Muscle layer of duodenum (tissue), 2 donors: ENCODE data around the gene SNTG2.

Experiments used
- H3K27ac ChIP-seq: one replicate; pipeline ENCODE4 v1.7.0; 2013; ENCODE audit warnings: mild to moderate bottlenecking, low read length
- H3K27me3 ChIP-seq: one replicate; pipeline ENCODE4 v1.7.0; 2013; ENCODE audit warnings: low read depth, mild to moderate bottlenecking, control low read depth, low read length
- H3K36me3 ChIP-seq, 2 donors: one replicate each; pipeline ENCODE4 v1.7.0; 2013; ENCODE audit warnings: low read length in 2 of 2, control low read depth in 1 of 2, mild to moderate bottlenecking in 1 of 2; ENCODE audit not compliant: insufficient read depth in 2 of 2, control insufficient read depth in 1 of 2
- H3K4me1 ChIP-seq, 2 donors: one replicate each; pipeline ENCODE4 v1.7.0; 2013; ENCODE audit warnings: low read length in 2 of 2, mild to moderate bottlenecking in 2 of 2, control low read depth in 1 of 2, moderate library complexity in 1 of 2; ENCODE audit not compliant: insufficient read depth in 2 of 2, control insufficient read depth in 1 of 2
- H3K4me3 ChIP-seq, 2 donors: one replicate each; pipeline ENCODE4 v1.7.0; 2013; ENCODE audit warnings: low read length in 2 of 2, low read depth in 1 of 2, mild to moderate bottlenecking in 1 of 2
- H3K9me3 ChIP-seq, 2 donors: one replicate each; pipeline ENCODE4 v1.7.0; 2013; ENCODE audit warnings: low read length in 2 of 2, control low read depth in 1 of 2, mild to moderate bottlenecking in 1 of 2; ENCODE audit not compliant: control insufficient read depth in 1 of 2
- donor health status: healthy.

Gene SNTG2

GRCh38 chr2:1170241-1170640, 219.6 kb downstream of the SNTG2 start:
- Histone ChIP-seq H3K27ac (no peak overlapping the region), H3K4me1 (peaks cover 0 to 3% of the 10 kb centered on the region in 2 donors), H3K4me3 (no peak overlapping the region), H3K36me3 (no peaks in the 10 kb centered on the region), H3K9me3 (peaks cover 0 to 4% of the 10 kb centered on the region in 2 donors), H3K27me3 (no peaks in the 10 kb centered on the region)

GRCh38 chr2:1170711-1171110, 220.1 kb downstream of the SNTG2 start:
- H3K36me3 ChIP-seq, result no peaks in the 10 kb centered on the region

GRCh38 chr2:1173528-1173927, 222.9 kb downstream of the SNTG2 start:
- peaks cover 0 to 5% of the 10 kb centered on the region in 2 donors for H3K9me3 ChIP-seq
- H3K4me3 ChIP-seq, result no peak overlapping the region
- no peaks in the 10 kb centered on the region for H3K27me3 ChIP-seq
- H3K36me3 ChIP-seq, result no peaks in the 10 kb centered on the region
- no peak overlapping the region for H3K27ac ChIP-seq
- H3K4me1 ChIP-seq, result peaks cover 0 to 3% of the 10 kb centered on the region in 2 donors

More at GRCh38 chr2:1170711-1171110, 220.1 kb downstream of the SNTG2 start:
- Histone ChIP-seq H3K27me3 (no peaks in the 10 kb centered on the region), H3K27ac (no peak overlapping the region), H3K9me3 (peaks cover 0 to 4% of the 10 kb centered on the region in 2 donors), H3K4me3 (no peak overlapping the region), H3K4me1 (peaks cover 0 to 3% of the 10 kb centered on the region in 2 donors)

DNA sequence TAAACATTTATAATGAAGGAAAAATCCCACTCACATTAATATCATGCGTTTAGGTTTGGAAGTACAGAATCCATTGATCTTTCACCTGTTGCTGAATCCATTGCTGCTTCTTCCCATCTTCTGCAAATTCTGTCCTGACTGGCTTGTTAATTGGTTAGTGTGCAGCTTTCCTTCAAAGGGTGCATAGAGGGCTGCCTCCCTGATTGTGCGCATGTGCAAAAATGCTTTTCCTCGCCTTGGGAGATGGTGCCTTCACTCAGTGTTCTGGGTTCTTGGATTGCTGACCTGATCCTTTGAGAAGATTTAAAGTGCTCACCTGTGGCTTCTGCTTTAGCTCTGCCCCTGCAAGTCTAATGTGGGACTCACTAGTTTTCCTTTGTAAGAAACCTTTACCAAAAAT, 231.2 kb downstream of the SNTG2 start:
- H3K36me3 ChIP-seq, result no peaks in the 10 kb centered on the region
- no peaks in the 10 kb centered on the region for H3K27me3 ChIP-seq
- H3K4me3 ChIP-seq, result no peak overlapping the region
- H3K9me3 ChIP-seq, result peaks cover 0 to 2% of the 10 kb centered on the region in 2 donors
- no peak overlapping the region for H3K27ac ChIP-seq
- no peaks in the 10 kb centered on the region for H3K4me1 ChIP-seq

GRCh38 chr2:1183300-1183699, 232.7 kb downstream of the SNTG2 start:
- H3K27ac ChIP-seq, result no peak overlapping the region

DNA sequence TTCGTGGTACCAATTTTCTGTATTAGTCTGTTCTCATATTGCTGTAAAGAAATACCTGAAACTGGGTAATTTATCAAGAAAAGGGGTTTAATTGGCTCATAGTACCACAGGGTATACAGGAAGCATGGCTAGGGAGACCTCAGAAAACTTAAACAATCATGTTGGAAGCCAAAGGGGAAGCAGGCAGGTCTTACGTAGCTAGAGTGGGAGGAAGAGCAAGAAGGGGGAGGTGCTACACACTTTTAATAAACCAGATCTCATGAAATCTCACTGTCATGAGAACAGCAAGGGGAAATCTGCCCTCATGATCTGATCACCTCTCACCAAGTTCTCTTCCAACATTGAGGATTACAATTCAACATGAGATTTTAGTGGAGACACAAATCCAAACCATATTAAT, 235.8 kb downstream of the SNTG2 start:
- H3K9me3 ChIP-seq, result no peaks in the 10 kb centered on the region
- H3K4me1 ChIP-seq, result no peaks in the 10 kb centered on the region
- H3K4me3 ChIP-seq, result no peak overlapping the region
- H3K27me3 ChIP-seq, result no peaks in the 10 kb centered on the region
- no peaks in the 10 kb centered on the region for H3K36me3 ChIP-seq
- H3K27ac ChIP-seq, result no peak overlapping the region

More at GRCh38 chr2:1183300-1183699, 232.7 kb downstream of the SNTG2 start:
- H3K9me3 ChIP-seq, result no peaks in the 10 kb centered on the region
- H3K4me3 ChIP-seq, result no peak overlapping the region
- no peaks in the 10 kb centered on the region for H3K4me1 ChIP-seq
- H3K36me3 ChIP-seq, result no peaks in the 10 kb centered on the region
- no peaks in the 10 kb centered on the region for H3K27me3 ChIP-seq

DNA sequence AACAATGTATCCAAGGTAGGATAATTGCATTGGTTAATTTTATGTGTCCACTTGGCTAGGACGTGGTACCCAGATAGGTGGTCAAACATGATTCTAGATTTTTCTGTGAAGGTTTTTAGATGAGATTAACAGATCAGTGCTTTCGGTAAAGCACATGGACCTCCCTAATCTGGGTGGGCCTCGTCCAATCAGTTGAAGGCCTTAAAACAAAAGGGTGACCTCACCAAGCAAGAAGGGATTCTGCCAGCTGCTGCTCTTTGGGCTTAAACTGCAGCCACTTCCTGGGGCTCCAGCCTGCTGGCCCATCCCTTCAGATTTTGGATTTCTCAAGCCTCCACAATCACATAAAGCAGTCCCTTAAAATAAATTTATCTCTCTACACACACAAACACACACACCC, 236.5 kb downstream of the SNTG2 start:
- Histone ChIP-seq H3K27ac (no peak overlapping the region), H3K36me3 (no peaks in the 10 kb centered on the region), H3K27me3 (no peaks in the 10 kb centered on the region), H3K9me3 (no peaks in the 10 kb centered on the region), H3K4me3 (no peak overlapping the region), H3K4me1 (no peaks in the 10 kb centered on the region)

DNA sequence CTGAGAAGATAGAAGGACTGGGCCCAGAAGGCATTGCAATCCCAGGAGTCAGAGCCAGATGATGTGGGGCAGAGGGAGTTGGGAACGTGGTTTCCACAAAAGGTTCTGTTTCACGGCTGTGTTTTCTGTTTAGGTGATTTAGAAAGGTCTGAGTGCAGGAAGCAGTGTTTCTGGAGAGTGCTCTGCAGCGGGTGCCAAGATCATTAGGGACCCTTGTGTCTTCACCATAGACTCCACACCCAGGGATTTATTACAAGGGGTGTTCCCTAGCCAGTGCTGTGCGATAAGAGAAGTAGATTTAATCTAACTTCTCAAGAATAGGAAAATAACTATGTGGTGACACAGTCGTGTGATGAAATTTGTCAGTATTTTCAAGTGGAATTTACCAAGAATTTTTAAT, 241.5 kb downstream of the SNTG2 start:
- Histone ChIP-seq H3K4me3 (no peak overlapping the region), H3K4me1 (no peaks in the 10 kb centered on the region), H3K27ac (no peak overlapping the region), H3K9me3 (peaks cover 0 to 10% of the 10 kb centered on the region in 2 donors), H3K27me3 (no peaks in the 10 kb centered on the region), H3K36me3 (no peaks in the 10 kb centered on the region)

GRCh38 chr2:1193801-1194200, 243.2 kb downstream of the SNTG2 start:
- no peaks in the 10 kb centered on the region for H3K36me3 ChIP-seq
- H3K9me3 ChIP-seq, result peaks cover 0 to 10% of the 10 kb centered on the region in 2 donors
- H3K27ac ChIP-seq, result no peak overlapping the region
- no peaks in the 10 kb centered on the region for H3K27me3 ChIP-seq
- H3K4me3 ChIP-seq, result no peak overlapping the region
- H3K4me1 ChIP-seq, result no peaks in the 10 kb centered on the region

GRCh38 chr2:1203772-1204171, 253.1 kb downstream of the SNTG2 start:
- H3K4me3 ChIP-seq, result no peak overlapping the region
- peaks cover 0 to 2% of the 10 kb centered on the region in 2 donors for H3K9me3 ChIP-seq
- no peaks in the 10 kb centered on the region for H3K36me3 ChIP-seq
- no peak overlapping the region for H3K27ac ChIP-seq
- H3K4me1 ChIP-seq, result no peaks in the 10 kb centered on the region
- H3K27me3 ChIP-seq, result no peaks in the 10 kb centered on the region

DNA sequence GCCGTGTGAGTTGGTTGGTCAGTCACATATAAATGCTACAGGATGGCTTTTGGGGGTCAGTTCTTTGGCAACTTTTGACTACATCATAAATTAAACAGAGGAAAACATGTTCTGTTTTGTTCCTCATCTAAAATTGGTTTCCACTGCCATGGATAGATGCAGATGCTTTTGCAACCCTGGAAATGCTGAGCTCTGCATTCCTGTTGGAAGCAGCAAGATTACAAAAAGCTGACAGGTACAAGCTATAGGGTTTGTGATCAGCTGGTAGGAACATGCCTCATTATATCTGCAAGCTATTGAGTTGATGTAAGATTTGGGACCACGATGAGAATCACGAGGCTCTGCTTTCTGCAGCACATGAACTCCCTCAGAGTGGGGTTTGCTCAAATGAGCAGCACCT, 255.2 kb downstream of the SNTG2 start:
- Histone ChIP-seq H3K27ac (no peak overlapping the region), H3K4me3 (no peak overlapping the region), H3K4me1 (no peaks in the 10 kb centered on the region), H3K36me3 (no peaks in the 10 kb centered on the region), H3K9me3 (peaks cover 0 to 1% of the 10 kb centered on the region in 2 donors), H3K27me3 (no peaks in the 10 kb centered on the region)

DNA sequence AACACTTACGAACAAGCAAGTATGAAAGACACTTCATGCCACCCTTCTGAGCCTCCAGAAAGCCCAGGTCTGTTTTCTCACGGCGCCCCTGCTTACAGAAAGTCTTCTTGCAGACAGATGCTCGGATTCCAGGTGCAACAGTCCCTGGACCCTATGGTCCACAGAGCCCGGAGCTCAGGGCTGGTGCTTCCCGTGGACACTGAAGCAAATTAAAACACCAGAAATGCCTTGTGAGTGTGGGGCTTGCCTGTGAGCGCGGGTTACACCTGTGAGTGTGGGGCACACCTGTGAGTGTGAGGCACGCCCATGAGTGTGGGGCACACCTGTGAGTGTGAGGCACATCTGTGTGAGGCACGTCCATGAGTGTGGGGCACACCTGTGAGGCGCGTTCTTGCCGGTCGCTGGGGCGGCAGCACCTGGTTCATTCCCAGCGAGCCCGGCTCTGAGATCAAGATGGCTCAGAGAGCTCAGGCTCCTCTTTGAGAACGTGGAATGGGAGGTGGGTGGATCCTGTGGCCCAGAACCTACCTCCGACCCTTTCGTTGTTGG, 257.4 kb downstream of the SNTG2 start:
- Histone ChIP-seq H3K9me3 (peaks cover 0 to 4% of the 10 kb centered on the region in 2 donors), H3K27ac (no peak overlapping the region), H3K4me1 (no peaks in the 10 kb centered on the region), H3K4me3 (no peak overlapping the region), H3K36me3 (no peaks in the 10 kb centered on the region), H3K27me3 (no peaks in the 10 kb centered on the region)
